NCI-H446 treated with DMSO at 0.1 percent for 48 hours (cell line): ENCODE data around the gene WFS1.

Experiments used
- DNase-seq: peaks from one replicate; lab custom pipeline; 2025; lab: John Stamatoyannopoulos, UW

WFS1 gene

GRCh38 chr4:6338951-6339817, 69.5 kb downstream of the WFS1 start:
- DNase-seq = no peak

- no peak for DNase-seq
Measured at GRCh38 chr4:6339818-6340445, 70.3 kb downstream of the WFS1 start.

GRCh38 chr4:6340446-6341015, 70.9 kb downstream of the WFS1 start:
- no peak for DNase-seq

GRCh38 chr4:6341696-6342095, 72.0 kb downstream of the WFS1 start:
- DNase-seq = no peak

- DNase-seq = no peak
Measured at GRCh38 chr4:6342530-6343293, 73.1 kb downstream of the WFS1 start.

- no peak for DNase-seq
Measured at GRCh38 chr4:6343939-6344408, 74.3 kb downstream of the WFS1 start.

- DNase-seq = no peak
Measured at GRCh38 chr4:6345096-6345830, 75.6 kb downstream of the WFS1 start.

GRCh38 chr4:6345866-6346265, 76.2 kb downstream of the WFS1 start:
- no peak for DNase-seq

GRCh38 chr4:6346373-6347110, 76.9 kb downstream of the WFS1 start:
- DNase-seq = no peak

- no peak for DNase-seq
Measured at GRCh38 chr4:6347511-6348045, 77.9 kb downstream of the WFS1 start.

- no peak for DNase-seq
Measured at GRCh38 chr4:6348408-6348807, 78.8 kb downstream of the WFS1 start.

GRCh38 chr4:6349896-6350603, 80.4 kb downstream of the WFS1 start:
- no peak for DNase-seq

GRCh38 chr4:6350646-6351045, 81.0 kb downstream of the WFS1 start:
- DNase-seq = no peak

- DNase-seq = no peak
Measured at GRCh38 chr4:6351246-6352000, 81.8 kb downstream of the WFS1 start.

GRCh38 chr4:6352031-6352692, 82.5 kb downstream of the WFS1 start:
- DNase-seq = no peak
